Measurements from ENCODE around the gene KCNG2. TPM values are rescaled to one million over a fixed set of nuclear protein-coding genes. Genes with fewer than 3 reads are reported as not detected.

KCNG2 gene
- total and polyA plus RNA-seq, 10 of the 15 experiments (the other 5 are each of a cell fraction or from before 2014, with no cell fraction given), result 0.20 to 0.23 TPM; not detected in 8

GRCh38 chr18:79867666-79868065, 69.9 kb downstream of the KCNG2 start:
- in situ Hi-C loops (cut with MboI), result no loop called here
- no peak overlapping the region for H3K4me2 ChIP-seq (ENCODE audit: control insufficient read depth, insufficient read depth)
- no peak for DNase-seq (ENCODE audit: low read depth, low spot score)
- H3K36me3 ChIP-seq (ENCODE audit: control insufficient read depth in 2 of 2, insufficient read depth in 2 of 2, low read length in 1 of 2), result no peaks in the 10 kb centered on the region
- no peaks in the 10 kb centered on the region for H3K4me1 ChIP-seq (ENCODE audit: control insufficient read depth, insufficient read depth, low read length)
- BruUV-seq (replicated peaks), result no TSS peak
- intact Hi-C loops (cut with micrococcal nuclease; ENCODE audit: unreplicated experiment), result no loop called here
- no peaks in the 10 kb centered on the region for H3K79me2 ChIP-seq (ENCODE audit: control insufficient read depth, insufficient read depth, low read length)
- whole genome bisulfite sequencing (ENCODE audit: insufficient coverage, insufficient replicate concordance, low lambda C conversion rate, missing lambda C conversion rate), result 39% methylated on average over 15 of the region's 16 CpGs
- H3K27ac ChIP-seq (ENCODE audit: control insufficient read depth, insufficient read depth), result no peak overlapping the region
- ATAC-seq, result no peak
- POLR2A ChIA-PET, result no interaction called here
- no peak overlapping the region for H3K9ac ChIP-seq (ENCODE audit: control insufficient read depth, insufficient read depth, low read length)
- CTCF ChIA-PET, result no interaction called here
- TF ChIP-seq PML (IDR thresholded peaks at IDR 0.05; ENCODE audit: low read length), result no peak
- TF ChIP-seq SP1 (IDR thresholded peaks at IDR 0.05; ENCODE audit: low read depth, low read length), result no peak
- no peak for TF ChIP-seq RBBP5 (conservative IDR thresholded peaks at IDR 0.05)
- TF ChIP-seq MYC (IDR thresholded peaks at IDR 0.05; ENCODE audit: insufficient read depth, insufficient read length, insufficient replicate concordance, low read length, severe bottlenecking), result no peak
- no peak for TF ChIP-seq NR2C1 (IDR thresholded peaks at IDR 0.05)
- TF ChIP-seq KAT2A (conservative IDR thresholded peaks at IDR 0.05; ENCODE audit: control insufficient read depth, low read depth, low read length), result no peak
- TF ChIP-seq E4F1 (IDR thresholded peaks at IDR 0.05; ENCODE audit: borderline replicate concordance, partially characterized antibody), result no peak
- no peak for TF ChIP-seq FOXK2 (IDR thresholded peaks at IDR 0.05)
- TF ChIP-seq RAD21 (IDR thresholded peaks at IDR 0.05; ENCODE audit: insufficient read depth, low read depth, low read length), result no peak
- no peaks in the 10 kb centered on the region; the same call in 2 of the 3 replicates for H3K9me3 ChIP-seq (replicated peaks; ENCODE audit: control insufficient read depth, insufficient read depth, low read length)
- FAIRE-seq, result no peak
- H4K20me1 ChIP-seq (ENCODE audit: control insufficient read depth, insufficient read depth), result no peaks in the 10 kb centered on the region
- no peak overlapping the region for H2AFZ ChIP-seq (ENCODE audit: control insufficient read depth, low read depth, low read length)
- SMC1A ChIA-PET (ENCODE audit: uncharacterized antibody, unreplicated experiment), result no interaction called here
- RAD21 ChIA-PET (ENCODE audit: unreplicated experiment), result no interaction called here
- no peaks in the 10 kb centered on the region for H3K27me3 ChIP-seq (replicated peaks in 1 of 2; ENCODE audit: control insufficient read depth in 2 of 2, insufficient read depth in 2 of 2, low read length in 1 of 2)
- H3K4me3 ChIP-seq, result no peak overlapping the region

Measured in GM12878 (cell line).